Measurements from ENCODE around the gene NUBPL.
A peak's percentile ranks its signal among the peaks of the same experiment; 100 is the strongest.

NUBPL gene

DNA sequence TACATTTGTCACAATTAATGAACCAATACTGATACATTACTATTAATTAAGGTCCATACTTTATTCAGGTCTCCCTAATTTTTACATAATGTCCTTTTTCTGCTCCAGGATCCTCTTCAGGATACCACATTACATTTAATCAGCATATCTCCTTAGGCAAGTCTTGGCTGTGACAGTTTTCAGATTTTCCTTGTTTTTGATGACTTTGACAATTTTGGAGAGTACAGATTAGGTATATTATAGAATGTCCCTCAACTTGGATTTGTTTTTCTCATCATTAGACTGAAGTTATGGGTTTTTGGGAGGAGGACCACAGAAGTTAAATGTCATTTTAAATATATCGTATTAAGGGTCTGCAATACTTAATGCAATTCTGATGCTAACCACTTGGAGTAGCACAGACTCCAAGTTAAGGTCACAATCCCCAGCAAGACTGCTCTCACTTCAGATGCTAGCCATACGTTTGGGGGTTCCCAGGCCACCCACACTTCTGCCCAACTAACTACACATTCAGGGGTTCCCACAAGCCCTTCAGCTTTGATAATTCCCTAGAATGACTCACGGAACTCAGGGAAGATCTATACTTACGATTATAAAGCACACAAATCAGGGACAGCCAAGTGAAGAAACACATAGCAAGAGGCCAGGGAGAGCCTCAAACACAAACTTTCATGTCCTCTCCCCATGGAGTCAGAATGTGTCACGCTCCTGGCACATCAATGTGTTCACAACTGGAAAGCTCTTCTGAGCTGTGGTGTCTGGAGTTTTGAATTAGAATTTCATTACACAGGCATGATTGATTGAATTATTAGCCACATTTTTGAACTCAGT is 17.0 kb upstream of the NUBPL start:
- TF ChIP-seq, protein P1, sequence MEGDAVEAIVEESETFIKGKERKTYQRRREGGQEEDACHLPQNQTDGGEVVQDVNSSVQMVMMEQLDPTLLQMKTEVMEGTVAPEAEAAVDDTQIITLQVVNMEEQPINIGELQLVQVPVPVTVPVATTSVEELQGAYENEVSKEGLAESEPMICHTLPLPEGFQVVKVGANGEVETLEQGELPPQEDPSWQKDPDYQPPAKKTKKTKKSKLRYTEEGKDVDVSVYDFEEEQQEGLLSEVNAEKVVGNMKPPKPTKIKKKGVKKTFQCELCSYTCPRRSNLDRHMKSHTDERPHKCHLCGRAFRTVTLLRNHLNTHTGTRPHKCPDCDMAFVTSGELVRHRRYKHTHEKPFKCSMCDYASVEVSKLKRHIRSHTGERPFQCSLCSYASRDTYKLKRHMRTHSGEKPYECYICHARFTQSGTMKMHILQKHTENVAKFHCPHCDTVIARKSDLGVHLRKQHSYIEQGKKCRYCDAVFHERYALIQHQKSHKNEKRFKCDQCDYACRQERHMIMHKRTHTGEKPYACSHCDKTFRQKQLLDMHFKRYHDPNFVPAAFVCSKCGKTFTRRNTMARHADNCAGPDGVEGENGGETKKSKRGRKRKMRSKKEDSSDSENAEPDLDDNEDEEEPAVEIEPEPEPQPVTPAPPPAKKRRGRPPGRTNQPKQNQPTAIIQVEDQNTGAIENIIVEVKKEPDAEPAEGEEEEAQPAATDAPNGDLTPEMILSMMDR (IDR thresholded peaks at IDR 0.05), result peak; percentile 13; the same call in 1 of the 2 replicates

DNA sequence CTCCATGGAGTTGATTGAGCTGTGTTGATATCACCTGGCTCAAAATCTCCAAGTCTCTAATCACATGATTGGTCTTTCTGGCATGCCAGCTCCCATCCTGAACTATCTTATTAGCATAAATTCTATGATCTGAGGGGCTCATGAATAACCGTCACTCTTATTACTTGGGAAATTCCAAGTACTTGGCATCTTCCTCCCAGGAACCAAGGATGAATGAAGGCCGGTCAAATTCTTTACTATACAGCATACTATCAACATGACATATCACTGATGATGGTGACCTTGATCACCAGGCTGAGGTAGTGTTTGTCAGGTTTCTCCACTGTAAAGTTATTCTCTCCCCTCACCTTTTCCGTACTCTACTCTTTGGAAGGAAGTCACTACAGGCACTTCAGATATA is 16.4 kb upstream of the NUBPL start:
- TF ChIP-seq, protein P1 (IDR thresholded peaks at IDR 0.05), result no peak

DNA sequence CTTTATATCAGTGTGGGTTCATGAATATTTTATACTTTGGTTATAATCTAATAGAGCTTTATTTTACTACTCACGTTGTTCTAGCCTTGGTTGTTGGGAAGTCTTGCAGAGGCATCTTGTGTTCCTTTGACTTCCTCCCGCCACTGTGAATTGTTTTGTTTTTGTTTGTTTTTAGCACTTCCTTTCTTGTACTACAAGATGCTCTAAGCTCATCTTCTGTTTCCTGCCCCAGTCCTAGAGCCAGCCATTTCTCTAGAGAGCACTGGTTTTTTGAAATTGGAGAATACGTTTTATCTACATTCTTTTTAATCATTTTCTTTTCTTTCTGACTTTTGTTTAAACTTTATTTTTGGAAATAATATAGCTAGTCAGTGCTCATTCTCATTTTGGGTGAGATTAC is 15.9 kb upstream of the NUBPL start:
- TF ChIP-seq, protein P1 (IDR thresholded peaks at IDR 0.05), result no peak

DNA sequence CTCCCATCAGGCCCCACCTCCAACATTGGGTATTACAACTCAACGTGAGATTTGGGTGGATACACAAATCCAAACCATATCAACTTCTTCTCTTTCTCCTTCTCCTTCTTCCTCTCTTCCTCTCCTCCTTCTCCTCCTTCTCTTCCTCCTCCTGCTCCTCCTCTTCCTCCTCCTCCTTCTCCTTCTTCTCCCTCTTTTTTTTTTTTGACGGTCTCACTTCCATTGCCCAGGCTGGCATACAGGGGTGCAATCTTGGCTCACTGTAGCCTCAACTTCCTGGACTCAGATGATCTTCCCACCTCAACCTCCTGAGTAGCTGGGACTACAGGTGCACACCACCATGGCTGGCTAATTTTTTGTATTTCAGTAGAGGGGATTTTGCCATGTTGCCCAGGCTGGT is 11.4 kb upstream of the NUBPL start:
- TF ChIP-seq, protein P1 (IDR thresholded peaks at IDR 0.05), result no peak

DNA sequence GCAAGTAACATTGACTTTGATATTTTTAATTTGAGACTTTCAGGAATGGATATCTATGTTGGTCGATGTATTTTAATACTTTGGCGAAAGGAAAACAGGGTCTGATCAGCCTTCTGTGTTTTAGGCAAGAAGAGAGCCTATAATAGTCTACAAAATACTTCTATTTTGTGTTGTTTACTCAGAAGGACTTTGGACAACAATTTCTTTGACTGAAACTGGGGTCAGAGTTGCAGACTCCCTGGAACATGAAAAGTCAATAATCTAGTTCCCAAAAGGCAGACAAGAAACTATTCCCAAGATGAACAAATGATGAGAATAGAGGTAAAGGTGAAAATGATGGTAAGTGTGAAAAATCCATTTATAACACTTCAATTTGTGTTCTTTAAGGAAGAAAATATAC is 10.6 kb upstream of the NUBPL start:
- TF ChIP-seq, protein P1 (IDR thresholded peaks at IDR 0.05), result no peak

DNA sequence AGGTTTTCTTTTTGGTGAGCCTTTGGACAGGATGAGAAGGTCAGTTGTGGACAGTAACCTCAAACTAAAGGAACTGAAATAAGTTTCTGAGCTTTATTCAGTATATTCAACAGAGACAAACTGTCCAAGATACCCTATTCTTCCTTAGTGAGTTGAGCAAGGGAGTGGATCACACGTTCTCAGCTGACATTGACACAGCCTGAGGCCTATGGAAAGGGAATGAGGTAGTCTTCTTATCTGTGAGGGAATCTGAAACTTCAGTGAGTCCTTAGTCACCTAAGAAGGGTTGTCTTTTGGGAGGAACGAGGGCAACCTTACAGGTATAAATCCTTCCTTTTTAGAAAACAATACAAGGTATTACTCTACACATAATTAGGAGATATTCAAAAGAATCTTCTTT is 5.0 kb upstream of the NUBPL start:
- TF ChIP-seq, protein P1 (IDR thresholded peaks at IDR 0.05), result no peak

DNA sequence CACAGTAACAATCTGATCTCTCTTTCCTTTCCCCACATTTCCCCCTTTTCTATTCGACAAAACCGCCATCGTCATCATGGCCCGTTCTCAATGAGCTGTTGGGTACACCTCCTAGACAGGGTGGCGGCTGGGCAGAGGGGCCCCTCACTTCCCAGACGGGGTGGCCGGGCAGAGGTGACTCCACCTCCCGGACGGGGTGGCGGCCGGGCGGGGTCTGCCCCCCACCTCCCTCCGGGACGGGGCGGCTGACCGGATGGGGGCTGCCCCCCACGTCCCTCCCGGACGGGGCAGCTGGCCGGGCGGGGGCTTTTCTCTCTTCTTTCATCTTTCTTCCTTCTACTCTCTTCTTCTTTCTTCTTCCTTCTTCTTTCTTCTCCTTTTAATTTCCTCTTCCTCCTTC is 1.3 kb upstream of the NUBPL start:
- TF ChIP-seq, protein P1 (IDR thresholded peaks at IDR 0.05), result no peak
